Thyroid gland (tissue), 4 donors: ENCODE data around the gene EFNA5. TPM values are rescaled to one million over a fixed set of nuclear protein-coding genes. Genes with fewer than 3 reads are reported as not detected.
A peak's percentile ranks its signal among the peaks of the same experiment; 100 is the strongest.

Experiments used
- DNase-seq, 2 donors: peaks; one replicate each; pipeline ENCODE4 v3.0.0-alpha.2; 2019
- H3K27ac ChIP-seq, 3 donors: fragments of 200-600 bp; sonication (generic); 1 replicate in 2 of 3; 2 replicates in 1 of 3; pipeline ENCODE4 v1.5.1; 2016 to 2019; ENCODE audit warnings: mild to moderate bottlenecking in 1 of 3, moderate library complexity in 1 of 3
- H3K27me3 ChIP-seq: fragments of 200-600 bp; sonication (generic); one replicate; pipeline ENCODE4 v1.5.1; 2019
- H3K36me3 ChIP-seq, 2 donors: fragments of 200-600 bp; sonication (generic); one replicate each; pipeline ENCODE4 v1.5.1; 2016 to 2019
- H3K4me1 ChIP-seq, 2 donors: fragments of 200-600 bp; sonication (generic); one replicate each; pipeline ENCODE4 v1.5.1; 2017 to 2019
- H3K4me3 ChIP-seq, 3 donors: fragments of 200-600 bp; sonication (generic); replicated peaks in 1 of 3; 1 replicate in 2 of 3; 2 replicates in 1 of 3; pipeline ENCODE4 v1.5.1; 2016; ENCODE audit warnings: mild to moderate bottlenecking in 1 of 3
- H3K9me3 ChIP-seq: fragments of 200-600 bp; sonication (generic); one replicate; pipeline ENCODE4 v1.5.1; 2017
- POLR2A ChIP-seq, 2 donors: fragments of 450-650 bp; IDR thresholded peaks; one replicate each; pipeline ENCODE4 v1.6.1; 2017; ENCODE audit warnings: antibody characterized with exemption in 2 of 2, mild to moderate bottlenecking in 2 of 2, moderate library complexity in 1 of 2
- WGBS, 2 donors: methylation state at CpG; one replicate each; pipeline ENCODE4 v1.1.5; 2017; 5-methylcytosine and 5-hydroxymethylcytosine counted together
- intact Hi-C: fragments of 100-400 bp; cut with DNase I; formaldehyde crosslinking; loops from one replicate; pipeline ENCODE4 v1.15.1; 2023
- total RNA-seq, 4 donors: library from RNA; depleted of rRNA; stranded (reverse); fragments of >200 nt; gene quantifications; one replicate each; pipeline ENCODE4 v1.2.3, GENCODE V29; 2016
- TF ChIP-seq, protein P1 (sequence below), 6 experiments: fragments of 200-600 bp in 3 of 6; fragments of 450-650 bp in 3 of 6; sonication (generic) in 3 of 6; IDR thresholded peaks; one replicate each; pipeline ENCODE4 v1.5.1; 2016 to 2019; ENCODE audit warnings: antibody characterized with exemption in 6 of 6, mild to moderate bottlenecking in 2 of 6, inconsistent platforms in 1 of 6, moderate library complexity in 1 of 6

The EFNA5 gene
- total RNA-seq, 4 donors from 2014 or later = 5.7 to 17.2 (median 6.4) TPM

DNA sequence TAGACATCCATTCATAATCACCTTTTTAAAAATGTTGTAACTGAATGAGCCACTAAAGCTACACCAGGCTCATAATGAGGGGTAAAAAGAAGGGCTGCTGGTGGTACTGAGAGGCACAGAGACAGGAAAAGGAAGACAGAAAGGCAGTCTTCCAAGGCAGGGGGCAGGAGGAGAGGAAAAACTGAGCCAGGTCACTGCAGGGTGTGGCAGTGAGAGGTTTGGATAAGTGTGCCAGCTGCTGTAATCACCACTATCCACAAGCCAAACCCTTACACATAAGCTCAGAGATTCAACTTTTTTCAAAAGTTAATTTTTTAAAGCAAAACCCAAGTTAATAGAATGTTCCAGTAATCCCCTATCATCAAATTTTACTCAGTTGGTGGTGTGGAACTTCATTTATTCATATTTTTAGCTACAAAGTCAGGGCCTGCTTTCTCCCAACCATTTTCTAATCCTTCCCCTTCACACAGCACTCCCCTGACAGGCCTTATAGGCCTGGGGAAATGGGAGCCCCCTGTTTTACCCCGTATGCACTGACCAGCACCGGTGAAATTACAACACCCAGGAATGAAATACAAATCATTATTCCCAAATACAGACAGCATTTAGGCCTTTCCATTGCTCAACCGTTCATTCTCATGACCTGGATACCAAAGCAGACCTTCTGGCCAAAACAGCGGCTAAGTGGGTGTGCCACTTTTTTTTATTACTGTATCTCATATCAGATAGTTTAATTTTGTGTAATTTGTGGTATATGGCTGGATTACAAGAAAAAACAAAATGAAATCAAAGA, 76.3 kb downstream of the EFNA5 start:
- Histone ChIP-seq H3K36me3 (no peaks in the 10 kb centered on the region), H3K4me1 (no peaks in the 10 kb centered on the region), H3K9me3 (no peaks in the 10 kb centered on the region), H3K27ac (peak overlapping the region in 1 of 3 donors; percentile 15), H3K27me3 (no peaks in the 10 kb centered on the region), H3K4me3 (no peak overlapping the region)
- intact Hi-C loops = no loop called here
- 87 to 91% methylated on average over 4 of the region's 4 CpGs for WGBS, 2 donors
- peak; percentile 6 to 9 for DNase-seq
- TF ChIP-seq POLR2A (IDR thresholded peaks at IDR 0.05) = no peak
- TF ChIP-seq, protein P1, sequence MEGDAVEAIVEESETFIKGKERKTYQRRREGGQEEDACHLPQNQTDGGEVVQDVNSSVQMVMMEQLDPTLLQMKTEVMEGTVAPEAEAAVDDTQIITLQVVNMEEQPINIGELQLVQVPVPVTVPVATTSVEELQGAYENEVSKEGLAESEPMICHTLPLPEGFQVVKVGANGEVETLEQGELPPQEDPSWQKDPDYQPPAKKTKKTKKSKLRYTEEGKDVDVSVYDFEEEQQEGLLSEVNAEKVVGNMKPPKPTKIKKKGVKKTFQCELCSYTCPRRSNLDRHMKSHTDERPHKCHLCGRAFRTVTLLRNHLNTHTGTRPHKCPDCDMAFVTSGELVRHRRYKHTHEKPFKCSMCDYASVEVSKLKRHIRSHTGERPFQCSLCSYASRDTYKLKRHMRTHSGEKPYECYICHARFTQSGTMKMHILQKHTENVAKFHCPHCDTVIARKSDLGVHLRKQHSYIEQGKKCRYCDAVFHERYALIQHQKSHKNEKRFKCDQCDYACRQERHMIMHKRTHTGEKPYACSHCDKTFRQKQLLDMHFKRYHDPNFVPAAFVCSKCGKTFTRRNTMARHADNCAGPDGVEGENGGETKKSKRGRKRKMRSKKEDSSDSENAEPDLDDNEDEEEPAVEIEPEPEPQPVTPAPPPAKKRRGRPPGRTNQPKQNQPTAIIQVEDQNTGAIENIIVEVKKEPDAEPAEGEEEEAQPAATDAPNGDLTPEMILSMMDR (IDR thresholded peaks at IDR 0.05) = no peak

DNA sequence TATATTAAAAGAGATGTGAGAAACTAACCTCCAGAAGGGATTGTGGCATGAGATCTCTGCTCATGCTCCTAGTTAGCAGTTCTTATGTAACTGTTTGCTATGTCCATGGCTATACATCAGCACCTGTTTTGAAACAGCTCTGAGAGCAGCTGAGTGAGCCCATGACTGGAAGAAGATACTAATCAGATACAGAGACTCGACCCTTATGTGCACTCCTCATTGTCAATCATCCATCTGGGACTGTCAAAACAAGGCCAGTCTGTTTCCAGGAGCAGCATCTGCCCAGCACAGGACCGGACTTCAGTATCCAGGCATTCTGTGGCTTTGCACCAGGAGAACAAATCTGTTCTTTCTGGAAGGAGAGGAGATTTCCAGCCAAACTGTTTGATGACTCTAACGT, 77.7 kb downstream of the EFNA5 start:
- no peaks in the 10 kb centered on the region for H3K9me3 ChIP-seq

DNA sequence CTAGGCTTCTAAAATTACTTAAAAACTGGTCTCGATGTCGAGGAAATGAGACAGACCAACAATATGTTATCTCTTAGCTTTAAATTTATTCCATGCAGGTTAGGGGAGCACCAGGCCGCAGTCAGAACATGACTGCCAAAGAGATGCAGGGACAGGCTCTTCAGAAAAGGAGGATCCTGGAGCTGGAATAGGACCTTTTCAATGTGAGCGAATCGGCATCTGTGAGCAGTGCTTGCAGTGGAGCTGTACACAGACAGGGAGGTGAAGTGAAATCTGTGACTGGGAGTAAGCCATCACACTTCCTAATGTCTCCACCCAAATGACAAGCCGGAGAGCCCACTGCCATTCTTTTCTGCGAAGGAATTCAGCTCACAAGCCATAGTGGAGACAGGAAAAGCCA, 78.2 kb downstream of the EFNA5 start:
- TF ChIP-seq POLR2A (IDR thresholded peaks at IDR 0.05) = no peak
- TF ChIP-seq, protein P1 (IDR thresholded peaks at IDR 0.05) = no peak
- H3K4me3 ChIP-seq = no peak overlapping the region
- no peaks in the 10 kb centered on the region for H3K36me3 ChIP-seq
- DNase-seq = no peak
- H3K4me1 ChIP-seq = no peaks in the 10 kb centered on the region
- no peaks in the 10 kb centered on the region for H3K9me3 ChIP-seq
- intact Hi-C loops = no loop called here
- WGBS, 2 donors = 71 to 72% methylated on average over 7 of the region's 7 CpGs
- H3K27ac ChIP-seq = no peak overlapping the region
- H3K27me3 ChIP-seq = no peaks in the 10 kb centered on the region

More for the DNA sequence above, 77.7 kb downstream of the EFNA5 start:
- H3K27me3 ChIP-seq = no peaks in the 10 kb centered on the region
- H3K4me3 ChIP-seq = no peak overlapping the region
- H3K36me3 ChIP-seq = no peaks in the 10 kb centered on the region
- intact Hi-C loops = no loop called here
- 49 to 66% methylated on average over 3 of the region's 3 CpGs for WGBS, 2 donors
- H3K27ac ChIP-seq = no peak overlapping the region
- H3K4me1 ChIP-seq = no peaks in the 10 kb centered on the region
- no peak for DNase-seq
- TF ChIP-seq, protein P1 (IDR thresholded peaks at IDR 0.05) = no peak
- no peak for TF ChIP-seq POLR2A (IDR thresholded peaks at IDR 0.05)

DNA sequence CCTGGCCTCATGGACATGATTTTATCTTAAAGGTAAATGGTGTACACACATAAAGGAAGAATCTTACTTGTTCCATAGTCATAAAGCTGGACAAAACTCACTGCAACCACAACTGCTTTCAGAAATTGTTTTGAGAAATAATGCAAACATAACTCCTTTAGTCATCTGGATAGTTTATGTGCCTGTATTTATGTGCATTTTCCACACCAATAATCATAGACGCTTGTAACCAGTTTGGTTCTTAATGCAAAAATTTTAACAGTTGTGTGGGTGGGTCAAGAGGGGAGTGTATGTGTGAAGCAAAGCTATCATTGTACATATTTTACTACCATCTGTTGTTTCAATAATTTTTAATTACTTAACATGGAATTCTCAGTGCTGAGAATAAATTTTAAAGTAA, 80.1 kb downstream of the EFNA5 start:
- Histone ChIP-seq H3K27me3 (no peaks in the 10 kb centered on the region), H3K4me1 (no peaks in the 10 kb centered on the region), H3K27ac (no peak overlapping the region), H3K36me3 (no peaks in the 10 kb centered on the region), H3K9me3 (no peaks in the 10 kb centered on the region), H3K4me3 (no peak overlapping the region)
- intact Hi-C loops = no loop called here
- 84 to 91% methylated on average over 1 of the region's 1 CpG for WGBS, 2 donors
- TF ChIP-seq, protein P1 (IDR thresholded peaks at IDR 0.05) = no peak
- no peak for TF ChIP-seq POLR2A (IDR thresholded peaks at IDR 0.05)
- DNase-seq = no peak

DNA sequence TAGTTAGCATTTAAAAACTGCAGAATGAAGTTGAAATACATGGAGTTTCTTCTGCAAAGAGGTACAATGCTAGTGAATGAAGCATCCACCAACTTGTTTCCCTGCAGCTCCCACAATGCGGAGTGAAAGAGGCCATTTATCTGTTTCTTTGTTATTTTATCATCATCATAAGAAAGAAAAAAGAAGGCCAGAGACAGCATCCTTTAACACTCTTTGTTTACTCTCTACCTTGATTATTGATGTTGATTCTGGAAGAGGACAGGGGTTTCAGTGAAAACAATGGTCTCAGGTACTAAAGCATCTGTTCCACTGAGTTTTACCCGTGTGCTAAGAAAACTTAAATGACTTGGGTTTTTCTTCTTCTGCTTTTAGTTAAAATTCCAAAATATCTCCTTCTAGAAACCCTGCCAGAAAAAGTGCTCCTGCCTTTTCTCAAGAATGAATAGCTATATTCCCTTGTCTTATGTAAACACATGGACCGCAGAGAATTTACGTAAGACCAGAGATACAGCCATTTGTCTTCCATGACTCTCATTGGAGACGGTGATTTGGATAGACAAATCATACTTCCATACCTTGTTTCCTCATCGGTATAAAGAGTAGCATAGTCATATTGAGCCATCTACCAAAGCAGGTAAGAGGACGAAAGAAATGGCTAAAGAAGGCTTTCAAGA, 81.1 kb downstream of the EFNA5 start:
- H3K9me3 ChIP-seq = no peaks in the 10 kb centered on the region
- H3K4me1 ChIP-seq = no peaks in the 10 kb centered on the region
- H3K27ac ChIP-seq = no peak overlapping the region
- no peak for TF ChIP-seq POLR2A (IDR thresholded peaks at IDR 0.05)
- TF ChIP-seq, protein P1 (IDR thresholded peaks at IDR 0.05) = no peak
- 78 to 84% methylated on average over 7 of the region's 7 CpGs for WGBS, 2 donors
- H3K36me3 ChIP-seq = no peaks in the 10 kb centered on the region
- no peaks in the 10 kb centered on the region for H3K27me3 ChIP-seq
- intact Hi-C loops = no loop called here
- no peak overlapping the region for H3K4me3 ChIP-seq
- no peak for DNase-seq
